Ecto neural progenitor cell (in vitro differentiated cells): ENCODE measurements around the gene PSMC3IP.
"Not testable (repeated sequence)": the region's sequence is repeated elsewhere in the genome, so short reads cannot be mapped to it uniquely, and the experiment has no call there.

Experiments used
- DNase-seq: peaks from one replicate; pipeline ENCODE4 v3.0.0-alpha.2; 2018; ENCODE audit warnings: low spot score

Gene PSMC3IP

DNA sequence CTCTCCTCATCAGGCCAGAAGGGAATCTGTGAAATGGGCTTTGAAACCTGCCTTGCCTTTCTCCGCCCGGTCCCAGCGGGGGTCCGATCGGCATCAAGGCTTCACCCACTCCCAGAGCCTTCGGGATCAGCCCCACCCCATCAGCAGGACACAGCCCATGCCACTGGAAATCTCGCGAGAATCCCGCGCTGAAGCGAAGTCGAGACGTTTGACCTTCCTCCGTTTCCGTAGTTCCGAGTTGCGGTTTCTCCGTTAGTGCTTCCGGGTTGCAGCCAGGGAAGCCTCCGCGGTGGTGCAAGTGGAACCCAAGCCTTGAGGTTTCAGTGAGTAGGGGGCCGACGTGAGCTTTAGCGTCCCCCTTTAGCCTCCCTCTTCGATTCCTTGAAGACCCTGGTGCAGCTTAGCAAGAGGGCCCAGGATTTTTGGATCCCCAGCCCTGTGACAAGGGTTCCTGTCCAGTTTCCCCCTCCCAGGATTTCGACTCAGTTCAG lies 15.6 kb downstream of the PSMC3IP start, which contains the start of gene COASY:
Gene COASY (plus strand): TSS at position 252 of the 491 bp plus-strand sequence. CDS start 475 bp downstream, outside the sequence.
- peak; percentile 97 for DNase-seq

DNA sequence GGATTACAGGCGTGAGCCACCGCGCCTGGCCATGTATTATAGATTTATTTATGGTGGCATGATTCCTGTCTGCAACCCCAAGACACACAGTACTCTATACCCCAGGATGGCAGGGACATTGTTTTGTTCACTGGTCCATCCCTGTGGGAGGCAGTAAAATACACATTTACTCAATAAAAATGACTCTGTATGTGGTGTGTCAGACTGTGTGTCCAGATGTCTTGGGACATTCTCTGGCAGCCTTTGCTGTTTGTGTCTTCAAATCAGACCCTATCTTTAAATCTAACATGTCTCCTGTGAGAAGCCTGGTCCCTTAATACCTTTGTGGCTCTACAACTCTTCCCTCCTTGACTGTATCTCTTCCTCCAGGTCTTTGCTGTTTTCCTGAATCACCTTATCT lies 17.3 kb downstream of the PSMC3IP start:
- no peak for DNase-seq

DNA sequence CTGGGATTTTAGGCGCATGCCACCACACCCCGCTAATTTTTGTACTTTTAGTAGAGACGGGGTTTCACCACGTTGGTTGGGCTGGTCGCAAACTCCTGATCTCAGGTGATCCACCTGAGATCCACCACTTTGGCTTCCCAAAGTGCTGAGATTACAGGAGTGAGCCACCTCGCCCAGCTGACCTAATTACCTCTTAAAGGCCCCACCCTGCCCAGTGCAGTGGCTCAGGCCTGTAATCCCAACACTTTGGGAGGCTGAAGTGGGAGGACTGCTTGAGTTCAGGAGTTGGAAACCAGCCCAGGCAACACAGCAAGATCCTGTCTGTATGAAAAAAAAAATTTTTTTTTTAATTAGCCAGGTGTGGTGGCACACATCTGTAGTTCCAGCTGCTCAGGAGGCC lies 18.5 kb downstream of the PSMC3IP start:
- DNase-seq, result no peak

DNA sequence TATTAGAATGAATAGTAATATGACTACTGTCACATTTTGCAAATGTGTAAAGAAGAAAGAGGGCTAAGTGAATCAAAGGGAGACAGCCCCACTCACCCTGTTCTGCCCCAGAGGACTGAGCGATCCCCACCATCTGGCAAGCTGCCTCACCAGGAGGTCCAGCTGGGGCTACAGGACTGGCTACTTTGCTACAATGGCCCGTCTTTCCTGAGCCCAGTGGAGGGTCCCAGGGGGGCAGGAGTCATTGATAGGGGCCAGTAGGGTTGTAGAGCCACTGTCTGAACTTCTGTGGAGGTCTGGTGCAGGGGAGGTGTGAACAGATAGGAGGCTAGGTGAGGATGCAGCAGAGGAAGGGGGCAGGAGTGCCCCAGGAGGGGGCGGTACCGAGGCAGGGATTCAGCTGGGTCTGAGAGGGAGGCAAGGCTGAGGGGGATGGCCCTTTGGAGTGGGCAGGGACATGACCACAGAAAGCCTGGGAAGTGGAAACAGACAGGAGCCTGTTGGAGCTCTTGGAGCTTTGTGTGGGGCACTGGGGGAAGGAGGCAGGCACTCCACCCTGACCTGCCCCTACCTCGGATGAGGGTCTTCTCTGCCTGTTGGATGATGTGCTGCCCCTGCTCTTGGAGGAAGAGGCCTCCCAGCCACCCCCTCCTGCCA lies 21.4 kb downstream of the PSMC3IP start:
- DNase-seq, result peak; percentile 78

DNA sequence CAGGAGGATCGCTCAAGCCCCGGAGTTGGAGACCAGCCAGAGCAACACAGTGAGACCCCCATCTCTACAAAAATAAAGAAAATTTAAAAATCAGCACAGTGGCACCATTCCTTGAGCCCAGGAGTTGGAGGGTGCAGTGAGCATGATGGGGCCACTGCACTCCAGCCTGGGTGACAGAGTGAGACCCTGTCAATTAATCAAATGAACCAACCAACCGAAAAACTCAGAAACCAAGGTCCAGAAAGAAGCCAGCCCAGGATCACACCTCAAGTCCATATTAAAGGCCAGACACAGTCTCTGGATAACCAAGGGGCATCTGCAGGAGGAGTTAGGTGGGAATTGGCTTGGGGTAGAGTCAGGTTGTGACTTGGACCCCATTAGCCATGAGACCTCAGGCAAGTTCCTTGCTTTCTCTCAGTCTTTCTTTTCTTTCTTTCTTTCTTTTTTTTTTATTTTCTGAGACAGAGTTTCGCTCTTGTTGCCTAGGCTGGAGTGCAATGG lies 22.4 kb downstream of the PSMC3IP start:
- no peak for DNase-seq

DNA sequence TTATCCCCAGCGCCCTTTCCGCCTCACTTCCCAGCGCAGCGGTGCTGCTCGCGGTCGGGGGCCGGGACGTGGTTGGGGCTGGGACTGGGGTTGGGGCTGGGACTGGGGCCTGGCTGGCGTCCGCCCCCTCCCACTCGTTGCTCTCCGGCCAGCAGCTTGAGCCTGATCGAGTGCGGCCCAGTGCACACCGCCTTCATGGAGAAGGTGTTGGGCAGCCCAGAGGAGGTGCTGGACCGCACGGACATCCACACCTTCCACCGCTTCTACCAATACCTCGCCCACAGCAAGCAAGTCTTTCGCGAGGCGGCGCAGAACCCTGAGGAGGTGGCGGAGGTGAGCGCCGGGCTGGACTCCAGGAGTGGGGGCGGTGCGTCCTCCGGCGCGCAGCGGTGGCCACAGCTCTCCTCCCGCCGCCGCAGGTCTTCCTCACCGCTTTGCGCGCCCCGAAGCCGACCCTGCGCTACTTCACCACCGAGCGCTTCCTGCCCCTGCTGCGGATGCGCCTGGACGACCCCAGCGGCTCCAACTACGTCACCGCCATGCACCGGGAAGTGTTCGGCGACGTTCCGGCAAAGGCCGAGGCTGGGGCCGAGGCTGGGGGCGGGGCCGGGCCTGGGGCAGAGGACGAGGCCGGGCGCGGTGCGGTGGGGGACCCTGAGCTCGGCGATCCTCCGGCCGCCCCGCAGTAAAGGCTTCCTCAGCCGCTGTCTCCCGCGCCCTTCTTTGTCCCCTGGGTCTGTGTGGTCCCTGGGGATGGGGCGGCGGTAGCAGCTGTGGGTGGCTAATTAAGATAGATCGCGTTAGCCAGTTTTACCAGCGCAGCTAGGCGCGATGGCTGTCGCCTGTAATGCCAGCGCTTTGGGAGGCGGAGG lies 23.0 kb downstream of the PSMC3IP start:
- peak; percentile 96 for DNase-seq

DNA sequence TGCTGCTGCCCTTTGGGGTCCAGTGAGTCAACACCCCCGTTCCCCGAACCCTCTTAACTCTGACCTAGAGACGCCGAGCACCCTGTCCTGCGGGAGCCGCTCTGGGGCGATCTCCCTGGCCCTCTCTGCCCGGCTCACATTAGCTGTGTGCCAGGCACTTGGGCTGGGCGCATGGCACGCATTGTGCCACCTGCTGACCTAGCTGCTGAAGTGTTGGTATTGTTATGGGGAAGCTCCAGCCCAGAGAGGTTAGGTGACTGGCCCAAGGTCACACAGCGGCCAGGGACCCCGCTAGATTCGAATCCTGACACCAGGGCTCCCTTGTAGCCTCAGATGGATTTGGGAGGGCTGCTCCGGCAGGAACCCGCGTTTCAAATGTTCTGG lies 23.7 kb downstream of the PSMC3IP start:
- no peak for DNase-seq

DNA sequence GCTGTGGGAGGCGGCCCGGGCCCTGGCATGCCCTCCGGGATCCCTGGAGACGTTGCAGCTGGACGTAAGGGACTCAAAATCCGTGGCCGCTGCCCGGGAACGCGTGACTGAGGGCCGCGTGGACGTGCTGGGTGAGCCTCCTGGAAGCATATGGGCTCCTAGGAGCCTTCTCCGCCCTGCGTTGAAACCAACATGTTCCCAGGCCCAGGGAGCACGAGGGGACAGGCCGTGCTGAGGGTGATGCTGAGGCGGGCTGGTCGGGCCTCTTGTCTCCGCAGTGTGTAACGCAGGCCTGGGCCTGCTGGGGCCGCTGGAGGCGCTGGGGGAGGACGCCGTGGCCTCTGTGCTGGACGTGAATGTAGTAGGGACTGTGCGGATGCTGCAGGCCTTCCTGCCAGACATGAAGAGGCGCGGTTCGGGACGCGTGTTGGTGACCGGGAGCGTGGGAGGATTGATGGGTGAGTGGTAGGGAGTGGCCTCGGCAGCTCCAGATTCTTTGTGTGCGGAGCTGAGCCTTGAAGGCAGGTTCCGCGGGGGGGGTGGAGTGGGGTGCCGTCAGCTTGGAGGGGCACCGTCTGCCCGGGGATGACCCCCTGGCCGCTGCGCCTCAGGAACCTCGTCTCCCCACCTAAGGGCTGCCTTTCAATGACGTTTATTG lies 24.2 kb downstream of the PSMC3IP start:
- DNase-seq, result no peak

DNA sequence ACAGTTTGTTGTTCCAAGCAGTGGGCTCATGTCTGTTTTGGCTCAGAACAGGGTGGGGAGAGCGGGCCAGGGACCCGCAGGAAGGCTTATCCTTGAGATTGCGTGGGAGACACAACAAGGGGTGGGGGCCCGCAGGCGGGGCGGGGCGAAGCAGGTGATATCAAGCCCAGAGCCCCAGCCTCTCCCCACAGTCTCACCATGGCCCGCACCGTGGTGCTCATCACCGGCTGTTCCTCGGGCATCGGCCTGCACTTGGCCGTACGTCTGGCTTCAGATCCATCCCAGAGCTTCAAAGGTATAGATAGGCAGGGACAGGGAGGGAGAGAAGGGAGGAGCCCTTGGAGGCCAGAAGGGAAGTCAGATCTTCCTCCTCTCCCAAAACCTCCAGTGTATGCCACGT lies 24.8 kb downstream of the PSMC3IP start, which contains the start of gene HSD17B1:
Gene HSD17B1 (plus strand): TSS at position 188 of the 400 bp plus-strand sequence. CDS start 11 bp downstream, at position 199.
- not testable (repeated sequence) for DNase-seq

DNA sequence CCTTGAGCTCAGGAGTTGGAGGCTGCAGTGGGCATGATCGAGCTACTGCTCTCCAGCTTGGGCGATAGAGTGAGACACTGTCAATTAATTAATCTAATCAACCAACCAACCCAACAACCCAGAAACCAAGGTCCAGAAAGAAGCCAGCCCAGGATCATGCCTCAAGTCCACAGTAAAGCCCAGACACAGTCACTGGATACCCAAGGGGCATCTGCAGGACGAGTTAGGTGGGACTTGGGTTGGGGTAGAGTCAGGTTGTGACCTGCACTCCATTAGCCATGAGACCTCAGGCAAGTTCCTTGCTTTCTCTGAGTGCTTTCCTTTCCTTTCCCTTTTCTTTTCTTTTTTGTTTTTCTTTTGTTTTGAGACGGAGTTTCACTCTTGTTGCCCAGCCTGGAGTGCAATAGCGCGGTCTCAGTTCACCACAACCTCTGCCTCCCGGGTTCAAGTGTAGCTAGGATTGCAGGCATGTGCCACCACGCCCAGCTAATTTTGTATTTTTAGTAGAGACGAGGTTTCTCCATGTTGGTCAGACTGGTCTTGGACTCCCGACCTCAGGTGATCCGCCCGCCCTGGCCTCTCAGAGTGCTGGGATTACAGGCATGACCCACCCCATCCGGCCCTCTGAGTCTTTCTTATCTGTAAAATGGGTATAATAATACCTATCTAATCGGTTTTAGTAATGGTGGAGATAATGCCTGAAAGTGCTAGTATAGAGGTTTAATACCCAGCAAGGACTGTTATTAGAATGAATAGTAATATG lies 28.4 kb downstream of the PSMC3IP start:
- DNase-seq, result no peak

DNA sequence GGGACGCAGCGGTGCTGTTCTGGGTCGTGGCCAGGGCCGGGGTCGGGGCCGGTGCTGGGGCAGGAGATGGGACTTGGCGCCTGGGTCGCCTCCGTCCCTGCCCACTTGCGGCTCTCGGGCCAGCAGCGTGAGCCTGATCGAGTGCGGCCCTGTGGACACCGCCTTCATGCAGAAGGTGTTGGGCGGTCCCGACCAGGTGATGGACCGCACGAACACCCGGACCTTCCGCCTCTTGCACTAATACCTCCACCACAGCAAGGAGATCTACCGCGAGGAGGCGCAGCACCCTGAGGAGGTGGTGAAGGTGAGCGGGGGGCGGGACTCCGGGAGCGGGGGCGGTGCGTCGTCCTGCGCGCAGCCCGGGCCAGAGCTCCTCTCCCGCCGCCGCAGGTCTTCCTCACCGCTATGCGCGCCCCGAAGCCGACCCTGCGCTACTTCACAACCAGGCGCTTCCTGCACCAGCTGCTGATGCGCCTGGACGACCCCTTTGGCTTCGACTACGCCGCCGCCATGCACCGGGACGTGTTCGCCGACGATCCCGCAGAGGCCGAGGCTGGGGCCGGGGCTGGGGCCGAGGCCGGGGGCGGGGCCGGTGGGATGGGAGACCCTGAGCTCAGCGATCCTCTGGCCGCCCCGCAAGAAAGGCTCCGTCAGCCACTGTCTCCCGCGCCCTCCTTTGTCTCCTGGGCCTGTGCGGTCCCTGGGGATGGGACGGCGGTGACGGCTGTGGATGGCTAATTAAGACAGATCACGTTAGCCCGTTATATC lies 29.3 kb downstream of the PSMC3IP start:
- peak; percentile 92 for DNase-seq

DNA sequence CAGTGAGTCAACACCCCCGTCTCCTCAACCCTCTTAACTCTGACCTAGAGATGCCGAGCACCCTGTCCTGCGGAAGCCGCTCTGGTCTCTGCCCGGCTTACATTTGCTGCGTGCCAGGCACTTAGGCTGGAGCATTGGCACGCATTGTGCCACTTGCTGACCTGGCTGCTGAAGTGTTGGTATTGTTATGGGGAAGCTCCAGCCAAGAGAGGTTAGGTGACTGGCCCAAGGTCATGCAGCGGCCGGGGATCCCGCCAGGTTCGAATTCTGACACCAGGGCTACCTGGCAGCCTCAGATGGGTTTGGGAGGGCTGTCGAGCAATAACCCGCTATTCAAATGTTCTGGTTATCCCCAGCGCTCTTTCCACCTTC lies 29.8 kb downstream of the PSMC3IP start:
- no peak for DNase-seq

DNA sequence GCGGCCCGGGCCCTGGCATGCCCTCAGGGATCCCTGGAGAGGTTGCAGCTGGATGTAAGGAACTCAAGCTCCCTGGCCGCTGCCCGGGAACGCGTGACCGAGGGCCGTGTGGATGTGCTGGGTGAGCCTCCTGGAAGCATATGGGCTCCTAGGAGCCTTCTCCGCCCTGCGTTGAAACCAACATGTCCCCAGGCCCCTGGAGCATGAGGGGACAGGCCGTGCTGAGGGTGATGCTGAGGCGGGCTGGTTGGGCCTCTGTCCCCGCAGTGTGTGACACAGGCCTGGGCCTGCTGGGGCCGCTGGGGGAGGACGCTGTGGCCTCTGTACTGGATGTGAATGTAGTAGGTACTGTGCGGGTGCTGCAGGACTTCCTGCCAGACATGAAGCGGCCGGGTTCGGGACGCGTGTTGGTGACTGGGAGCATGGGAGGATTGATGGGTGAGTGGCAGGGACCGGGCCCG lies 30.5 kb downstream of the PSMC3IP start:
- peak; percentile 54 for DNase-seq

DNA sequence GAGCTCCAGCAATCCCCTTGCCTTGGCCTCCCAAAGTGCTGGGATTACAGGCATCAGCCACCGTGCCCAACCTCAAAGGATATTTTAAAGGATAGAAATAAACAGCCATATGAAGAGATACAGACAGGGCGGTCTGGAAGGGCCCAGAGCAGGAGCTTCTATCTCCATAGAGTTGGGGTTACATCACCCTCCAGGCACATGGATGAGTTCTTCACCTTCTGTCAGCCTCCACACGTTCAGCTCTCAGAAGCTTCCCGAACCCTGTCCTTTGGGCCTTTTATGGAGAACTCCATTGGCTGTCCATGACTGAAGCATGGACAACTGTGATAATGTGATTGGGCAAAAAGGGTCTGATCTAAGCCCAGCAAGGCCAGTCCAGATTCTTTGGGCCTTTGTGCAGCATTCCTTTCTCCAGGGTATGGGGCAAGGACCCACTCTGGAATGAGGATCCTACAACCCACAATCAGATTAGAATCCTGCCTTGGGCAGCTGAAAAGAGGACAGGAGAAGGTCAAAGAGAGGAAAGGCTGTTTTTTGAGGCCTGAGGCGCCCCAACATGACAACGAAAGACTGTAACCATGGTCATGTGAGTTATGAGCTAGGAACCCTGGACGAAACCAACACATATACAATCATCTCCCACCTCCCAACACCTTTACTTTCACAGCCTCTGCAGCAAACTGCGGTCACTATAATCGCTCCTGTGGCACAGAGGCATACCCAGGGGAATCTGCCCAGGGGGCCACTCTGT lies 31.6 kb downstream of the PSMC3IP start:
- DNase-seq, result not testable (repeated sequence)

DNA sequence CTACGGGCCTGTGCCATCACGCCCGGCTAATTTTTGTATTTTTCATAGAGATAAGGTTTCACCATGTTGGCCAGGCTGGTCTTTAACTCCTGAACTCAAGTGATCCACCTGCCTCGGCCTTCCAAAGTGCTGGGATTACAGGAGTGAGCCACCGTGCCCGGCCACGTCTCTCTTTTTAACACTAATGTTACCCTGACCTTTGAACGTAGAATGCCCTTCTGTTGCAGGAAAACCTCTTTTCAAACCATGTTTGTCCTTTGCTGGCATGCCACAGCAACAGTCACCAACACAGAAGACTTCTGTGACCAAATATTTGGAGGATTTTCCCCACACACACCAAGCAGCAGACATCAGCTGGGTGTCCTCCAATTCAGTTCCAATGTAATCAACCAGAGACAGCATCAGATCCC lies 32.6 kb downstream of the PSMC3IP start:
- no peak for DNase-seq

DNA sequence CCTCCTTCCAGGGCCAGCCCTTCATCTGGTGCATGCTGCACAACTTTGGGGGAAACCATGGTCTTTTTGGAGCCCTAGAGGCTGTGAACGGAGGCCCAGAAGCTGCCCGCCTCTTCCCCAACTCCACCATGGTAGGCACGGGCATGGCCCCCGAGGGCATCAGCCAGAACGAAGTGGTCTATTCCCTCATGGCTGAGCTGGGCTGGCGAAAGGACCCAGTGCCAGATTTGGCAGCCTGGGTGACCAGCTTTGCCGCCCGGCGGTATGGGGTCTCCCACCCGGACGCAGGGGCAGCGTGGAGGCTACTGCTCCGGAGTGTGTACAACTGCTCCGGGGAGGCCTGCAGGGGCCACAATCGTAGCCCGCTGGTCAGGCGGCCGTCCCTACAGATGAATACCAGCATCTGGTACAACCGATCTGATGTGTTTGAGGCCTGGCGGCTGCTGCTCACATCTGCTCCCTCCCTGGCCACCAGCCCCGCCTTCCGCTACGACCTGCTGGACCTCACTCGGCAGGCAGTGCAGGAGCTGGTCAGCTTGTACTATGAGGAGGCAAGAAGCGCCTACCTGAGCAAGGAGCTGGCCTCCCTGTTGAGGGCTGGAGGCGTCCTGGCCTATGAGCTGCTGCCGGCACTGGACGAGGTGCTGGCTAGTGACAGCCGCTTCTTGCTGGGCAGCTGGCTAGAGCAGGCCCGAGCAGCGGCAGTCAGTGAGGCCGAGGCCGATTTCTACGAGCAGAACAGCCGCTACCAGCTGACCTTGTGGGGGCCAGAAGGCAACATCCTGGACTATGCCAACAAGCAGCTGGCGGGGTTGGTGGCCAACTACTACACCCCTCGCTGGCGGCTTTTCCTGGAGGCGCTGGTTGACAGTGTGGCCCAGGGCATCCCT lies 34.1 kb downstream of the PSMC3IP start:
- DNase-seq, result no peak

DNA sequence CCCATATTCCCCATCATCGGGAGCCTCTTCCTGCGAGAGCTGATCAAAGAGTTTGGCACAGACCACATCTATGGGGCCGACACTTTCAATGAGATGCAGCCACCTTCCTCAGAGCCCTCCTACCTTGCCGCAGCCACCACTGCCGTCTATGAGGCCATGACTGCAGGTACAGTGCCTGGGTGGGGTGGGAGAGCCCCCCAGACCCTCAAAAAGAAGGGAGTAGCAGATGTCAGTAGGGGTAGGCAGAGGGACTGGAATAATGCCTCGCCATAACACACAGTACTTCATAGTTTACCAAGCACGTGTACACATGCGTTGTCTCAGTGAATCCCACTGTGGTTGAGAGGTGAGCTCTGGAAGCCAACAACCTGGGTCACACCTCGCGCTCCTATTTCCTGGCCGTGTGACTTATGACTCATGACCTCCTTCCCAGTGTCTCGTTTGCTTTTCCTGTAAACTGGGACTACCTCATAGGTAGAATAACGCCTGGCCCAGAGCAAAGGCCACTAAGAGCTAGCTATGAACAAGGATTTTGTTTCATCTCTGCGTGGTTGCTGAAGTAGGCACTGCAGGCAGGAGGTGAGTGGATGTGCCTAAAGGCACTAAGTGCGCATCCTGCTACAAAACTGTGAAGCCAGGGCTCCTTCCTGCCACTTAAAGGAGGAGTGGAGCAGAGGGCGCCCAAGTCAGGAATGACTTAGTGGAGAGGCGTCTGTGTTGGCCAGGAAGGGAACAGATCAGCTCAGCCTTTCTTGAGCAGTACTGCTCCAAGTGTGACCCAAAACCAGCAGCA lies 36.3 kb downstream of the PSMC3IP start:
- no peak for DNase-seq

DNA sequence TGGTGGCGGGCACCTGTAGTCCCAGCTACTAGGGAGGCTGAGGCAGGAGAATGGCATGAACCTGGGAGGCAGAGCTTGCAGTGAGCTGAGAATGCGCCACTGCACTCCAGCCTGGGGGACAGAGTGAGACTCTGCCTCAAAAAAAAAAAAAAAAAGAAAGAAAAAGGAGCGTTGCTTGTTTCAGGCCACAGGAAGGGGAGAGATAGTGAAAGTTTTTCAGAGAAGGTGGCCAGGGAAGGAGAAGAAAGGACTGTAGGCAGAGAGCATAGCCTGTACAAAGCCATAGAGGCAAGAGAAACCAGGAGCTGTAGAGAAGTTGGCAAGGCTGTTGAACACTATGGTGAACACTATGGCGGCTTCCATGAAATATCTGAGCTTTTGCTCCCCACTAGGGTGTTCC lies 37.0 kb downstream of the PSMC3IP start:
- not testable (repeated sequence) for DNase-seq
